Fibroblast of skin of right biceps (primary cell): ENCODE results near the gene GPX1.
"Not testable (repeated sequence)": the region's sequence is repeated elsewhere in the genome, so short reads cannot be mapped to it uniquely, and the experiment has no call there.

Experiments
- DNase-seq: peaks from one replicate; pipeline ENCODE4 v3.0.0-alpha.2; 2013

The GPX1 gene

GRCh38 chr3:49358217-49358883, at the start of gene GPX1:
TSS of gene GPX1 (minus strand) at chr3:49358353. CDS start at chr3:49358278, 75 bp downstream.
- peak; percentile 96 for DNase-seq

DNA sequence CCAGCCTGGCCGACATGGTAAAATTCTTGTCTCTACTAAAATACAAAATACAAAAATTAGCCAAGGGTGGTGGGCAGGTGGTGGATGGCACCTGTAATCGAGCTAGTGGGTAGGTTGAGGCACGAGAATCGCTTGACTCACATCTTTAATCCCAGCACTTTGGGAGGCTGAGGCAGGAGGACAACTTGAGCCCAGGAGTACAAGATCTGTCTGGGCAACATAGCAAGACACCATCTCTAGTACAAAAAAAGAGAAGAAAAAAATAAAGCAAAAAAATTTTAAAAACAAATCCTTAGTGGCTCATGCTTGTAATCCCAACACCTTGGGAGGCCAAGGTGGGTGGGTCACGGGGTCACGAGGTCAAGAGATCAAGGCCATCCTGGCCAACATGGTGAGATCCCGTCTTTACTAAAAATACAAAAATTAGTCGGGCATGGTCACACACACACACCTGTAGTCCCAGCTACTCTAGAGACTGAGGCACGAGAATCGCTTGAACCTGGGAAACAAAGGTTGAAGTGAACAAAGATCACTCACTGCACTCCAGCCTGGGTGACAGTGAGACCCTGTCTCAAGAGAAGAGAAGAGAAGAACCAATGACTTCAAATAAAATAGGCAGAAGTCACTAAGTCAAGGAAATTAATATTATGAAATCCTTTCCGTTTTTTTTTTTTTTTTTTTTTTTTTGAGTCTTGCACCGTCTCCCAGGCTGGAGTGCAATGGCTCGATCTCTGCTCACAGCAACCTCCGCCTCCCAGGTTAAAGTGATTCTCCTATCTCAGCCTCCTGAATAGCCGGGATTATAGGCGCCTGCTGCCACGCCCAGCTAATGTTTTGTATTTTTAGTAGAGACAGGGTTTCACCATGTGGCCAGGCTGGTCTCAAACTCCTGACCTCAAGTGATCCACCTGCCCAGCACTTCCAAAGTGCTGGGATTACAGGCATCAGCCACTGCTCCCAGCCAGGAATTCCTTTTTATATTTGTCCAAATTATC, 48.7 kb upstream of the GPX1 start:
- DNase-seq: no peak

DNA sequence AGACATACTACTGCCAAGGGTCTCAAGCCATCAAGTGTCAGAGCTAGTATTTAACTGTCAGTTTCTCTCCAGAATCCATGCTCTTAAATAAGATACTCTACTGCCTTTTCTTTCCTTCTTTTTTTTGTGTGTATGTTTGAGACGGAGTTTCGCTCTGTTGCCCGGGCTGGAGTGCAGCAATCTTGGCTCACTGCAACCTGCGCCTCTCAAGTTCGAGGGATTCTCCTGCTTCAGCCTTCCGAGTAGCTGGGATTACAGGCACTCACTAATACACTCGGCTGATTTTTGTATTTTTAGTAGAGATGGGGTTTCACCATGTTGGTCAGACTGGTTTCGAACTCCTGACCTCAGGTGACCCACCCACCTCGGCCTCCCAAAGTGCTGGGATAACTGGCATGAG, 47.4 kb upstream of the GPX1 start:
- DNase-seq: not testable (repeated sequence)

- DNase-seq: no peak
Observed at GRCh38 chr3:49403891-49404290, 45.7 kb upstream of the GPX1 start.

DNA sequence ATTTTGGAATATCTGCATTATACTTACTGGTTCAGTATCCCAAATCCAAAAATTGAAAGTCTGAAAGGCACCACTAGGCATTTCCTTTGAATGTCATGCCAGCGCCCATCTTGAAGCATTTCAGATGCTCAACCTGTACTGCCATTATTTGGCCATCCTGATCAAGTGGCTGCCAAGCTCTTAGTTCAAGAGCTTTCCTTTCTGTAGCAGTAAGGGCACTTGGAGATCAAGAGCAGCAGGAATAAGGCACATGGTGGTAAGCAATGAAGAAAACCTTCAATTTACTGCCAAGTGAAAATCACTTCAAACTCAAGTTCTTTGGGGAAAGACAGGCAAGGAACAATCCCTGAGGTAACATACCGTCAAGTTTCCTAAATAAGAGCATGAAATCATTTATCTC, 43.6 kb upstream of the GPX1 start:
- no peak for DNase-seq

- DNase-seq: no peak
Observed at GRCh38 chr3:49399461-49399860, 41.3 kb upstream of the GPX1 start.

DNA sequence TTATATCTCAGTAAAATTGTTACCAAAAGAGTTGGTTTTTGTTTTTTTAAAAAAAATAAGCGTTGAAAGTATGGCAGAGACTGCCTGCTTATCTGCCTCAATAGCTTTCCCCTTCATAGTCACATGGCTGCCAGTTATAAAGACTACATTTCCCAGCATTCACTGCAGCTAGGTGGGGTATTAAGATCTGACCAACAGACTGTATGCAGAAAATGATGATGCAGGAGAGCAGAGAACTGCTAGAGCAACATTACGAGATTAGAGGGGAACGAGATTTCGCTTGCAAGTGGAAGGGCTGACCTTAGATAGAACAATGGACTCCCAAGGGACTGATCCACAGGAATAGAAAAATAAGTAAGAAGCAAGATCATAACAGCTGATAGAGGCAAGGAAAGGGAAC, 39.3 kb upstream of the GPX1 start:
- DNase-seq: peak; percentile 34

- DNase-seq: not testable (repeated sequence)
Observed at GRCh38 chr3:49391310-49391709, 33.2 kb upstream of the GPX1 start.

DNA sequence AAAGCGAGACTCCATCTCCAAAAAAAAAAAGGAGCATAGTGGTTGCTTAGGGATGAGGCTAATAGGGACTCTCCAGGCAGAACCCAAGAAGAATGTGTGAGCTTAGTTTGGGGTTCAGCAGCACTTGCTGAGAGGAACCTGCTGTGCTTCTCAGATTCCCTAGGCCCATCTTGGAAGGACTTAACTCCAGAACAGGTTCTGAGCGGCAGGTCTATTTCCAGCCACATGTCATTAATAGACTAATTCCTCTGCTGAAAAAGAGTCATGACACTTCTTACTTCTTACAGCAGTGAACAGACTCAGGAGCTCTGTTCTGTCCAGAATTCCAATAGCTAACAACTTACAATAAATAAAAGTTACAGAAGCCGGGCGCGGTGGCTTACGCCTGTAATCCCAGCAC, 31.1 kb upstream of the GPX1 start:
- DNase-seq: no peak

DNA sequence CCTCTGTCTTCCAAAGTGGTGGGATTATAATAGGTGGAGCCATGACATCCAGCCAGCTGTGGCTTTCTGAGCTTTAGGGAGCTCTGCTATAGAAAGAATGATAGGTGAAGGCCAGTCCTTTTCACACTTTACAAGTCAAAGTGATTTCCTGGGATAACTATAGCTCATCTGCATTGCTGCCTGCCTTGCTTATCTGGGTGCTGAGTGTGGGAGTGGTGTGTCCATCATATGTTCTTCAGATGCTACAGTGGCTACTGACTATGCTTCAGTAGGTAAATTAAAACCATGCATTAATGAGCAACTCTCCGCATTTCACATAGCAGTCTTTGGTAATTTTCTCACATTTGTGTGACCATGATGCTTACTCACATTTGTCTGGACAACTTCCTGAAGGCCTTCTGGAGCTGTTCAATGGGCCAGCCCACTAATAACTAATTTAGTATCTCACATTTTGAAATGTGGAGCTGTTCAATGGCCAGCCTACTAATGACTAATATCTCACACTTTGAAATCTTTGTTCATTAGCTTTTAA, 30.2 kb upstream of the GPX1 start:
- no peak for DNase-seq

DNA sequence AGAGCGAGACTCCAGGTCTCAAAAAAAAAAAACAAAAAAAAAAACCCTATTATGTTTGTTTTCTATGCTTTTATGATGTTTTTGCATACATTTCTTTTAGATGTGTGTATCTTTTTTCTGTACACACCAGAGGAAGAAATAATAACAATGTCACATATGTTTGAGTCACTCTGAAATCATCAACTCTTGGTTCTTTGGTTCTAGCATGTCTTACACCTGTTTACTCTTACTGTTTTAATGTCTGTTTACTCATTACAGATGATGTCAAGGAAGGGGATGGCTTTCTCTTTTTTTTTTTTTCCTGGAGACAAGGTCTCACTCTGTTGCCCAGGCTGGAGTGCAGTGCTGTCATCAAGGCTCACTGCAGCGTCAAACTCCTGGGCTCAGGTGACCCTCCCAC, 29.6 kb upstream of the GPX1 start:
- no peak for DNase-seq

GRCh38 chr3:49386056-49386756, 28.1 kb upstream of the GPX1 start:
- no peak for DNase-seq

DNA sequence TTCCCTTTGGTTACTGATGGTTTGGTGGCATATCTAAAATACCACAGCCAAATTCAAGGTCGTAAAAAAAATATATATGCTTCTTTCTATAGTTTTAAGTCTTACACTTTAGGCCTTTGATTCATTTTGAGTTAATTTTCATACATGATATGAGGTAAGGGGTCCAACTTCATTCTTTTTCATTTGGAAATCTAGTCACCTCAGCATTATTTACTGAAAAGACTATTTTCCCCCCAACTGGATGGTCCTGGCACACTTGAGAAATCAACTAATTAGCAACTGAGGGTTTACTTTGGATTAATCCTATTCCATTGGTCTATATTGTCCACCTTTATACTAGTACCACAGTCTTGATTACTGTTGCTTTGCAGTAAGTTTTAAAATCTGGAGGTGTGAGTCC, 27.5 kb upstream of the GPX1 start:
- DNase-seq: no peak

GRCh38 chr3:49383387-49383786, 25.2 kb upstream of the GPX1 start:
- no peak for DNase-seq

DNA sequence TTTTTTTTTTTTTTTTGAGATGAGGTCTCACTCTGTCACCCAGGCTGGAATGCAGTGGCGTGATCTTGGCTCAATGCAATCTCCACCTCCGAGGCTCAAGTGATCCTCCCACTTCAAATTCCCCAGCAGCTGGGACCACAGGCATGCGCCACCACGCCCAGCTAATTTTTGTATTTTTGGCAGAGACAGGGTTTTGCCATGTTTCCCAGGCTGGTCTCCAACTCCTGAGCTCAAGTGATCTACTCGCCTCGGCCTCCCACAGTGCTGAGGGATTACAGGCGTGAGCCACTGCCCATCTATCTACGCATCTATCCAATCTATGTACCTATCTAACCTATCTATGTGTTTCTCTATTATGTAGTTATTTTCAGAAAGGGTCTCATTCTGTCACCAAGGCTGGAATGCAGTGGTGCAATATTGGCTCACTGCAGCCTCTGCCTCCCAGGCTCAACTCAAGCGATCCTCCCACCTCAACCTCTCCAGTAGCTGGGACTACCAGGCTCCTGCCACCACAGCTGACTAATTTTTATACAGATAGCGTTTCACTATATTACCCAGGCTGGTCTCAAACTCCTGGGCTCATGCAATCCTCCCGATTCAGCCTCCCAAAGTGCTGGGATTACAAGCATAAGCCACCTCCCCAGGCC, 20.2 kb upstream of the GPX1 start:
- DNase-seq: peak; percentile 86

DNA sequence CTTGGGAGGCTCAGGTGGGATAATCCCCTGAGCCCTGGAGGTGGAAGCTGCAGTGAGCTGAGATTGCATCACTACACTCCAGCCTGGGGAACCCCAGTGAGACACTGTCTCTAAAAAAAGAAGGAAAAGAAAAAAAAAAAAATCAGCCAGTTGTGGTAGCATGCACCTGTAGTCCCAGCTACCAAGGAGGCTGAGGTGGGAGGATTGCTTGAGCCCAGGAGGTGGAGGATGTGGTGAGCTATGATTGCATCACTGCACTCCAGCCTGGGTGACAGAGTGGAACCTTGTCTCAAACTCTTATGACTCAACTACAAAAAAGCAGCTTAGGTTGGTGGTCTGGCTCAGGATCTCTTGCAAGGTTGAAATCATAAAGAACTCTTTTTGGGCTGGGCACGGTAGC, 19.3 kb upstream of the GPX1 start:
- peak; percentile 63 for DNase-seq

DNA sequence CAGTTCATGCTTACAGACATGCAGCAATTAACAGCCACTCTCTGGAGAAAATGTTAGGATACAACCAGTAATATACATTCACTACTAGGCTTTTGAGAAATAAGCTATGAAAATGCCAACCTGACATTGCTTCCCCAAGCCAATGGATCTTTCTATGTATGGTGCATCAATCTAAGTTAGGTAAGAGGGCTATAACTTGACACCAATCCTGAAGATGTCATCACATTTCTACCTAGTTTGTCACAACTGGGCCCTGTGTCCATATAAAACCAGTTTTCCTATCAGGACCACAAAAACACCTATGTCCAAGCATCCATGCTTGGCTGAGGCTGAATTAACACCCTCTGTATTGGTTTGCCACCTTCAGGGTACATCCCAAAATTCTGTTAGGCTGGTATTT, 13.8 kb upstream of the GPX1 start:
- DNase-seq: no peak

DNA sequence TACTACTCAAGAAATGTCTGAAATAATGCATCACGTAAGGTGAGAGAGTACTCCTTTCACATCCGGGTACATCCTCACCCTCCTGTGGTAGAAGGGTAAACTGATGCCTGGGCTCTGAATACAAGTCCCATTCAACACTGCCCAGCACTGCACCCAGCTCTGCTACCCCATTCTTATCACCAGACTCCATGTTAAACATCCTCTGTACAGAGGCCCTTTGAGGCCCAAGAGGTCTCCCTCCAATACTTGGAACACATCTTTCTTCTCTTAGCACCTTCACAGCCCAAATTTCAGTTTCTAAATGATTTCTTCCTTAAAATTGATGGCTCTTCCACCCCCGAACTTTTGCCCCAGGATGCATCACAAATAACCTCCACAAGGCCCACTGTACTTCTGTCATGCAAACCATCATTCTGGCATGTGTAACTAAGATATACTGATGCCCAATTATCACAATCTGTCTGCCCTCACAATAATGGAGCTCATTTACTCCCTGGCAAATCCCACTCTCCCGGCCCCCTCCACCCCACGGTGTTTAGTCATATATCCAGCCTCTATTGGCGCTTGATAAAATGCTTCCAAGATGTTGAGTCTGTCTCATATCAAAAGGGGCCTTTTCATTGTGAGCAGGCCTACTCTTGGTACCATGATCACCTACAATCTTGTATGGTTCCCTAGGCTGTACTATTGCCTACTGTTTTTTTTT, 12.6 kb upstream of the GPX1 start:
- no peak for DNase-seq

DNA sequence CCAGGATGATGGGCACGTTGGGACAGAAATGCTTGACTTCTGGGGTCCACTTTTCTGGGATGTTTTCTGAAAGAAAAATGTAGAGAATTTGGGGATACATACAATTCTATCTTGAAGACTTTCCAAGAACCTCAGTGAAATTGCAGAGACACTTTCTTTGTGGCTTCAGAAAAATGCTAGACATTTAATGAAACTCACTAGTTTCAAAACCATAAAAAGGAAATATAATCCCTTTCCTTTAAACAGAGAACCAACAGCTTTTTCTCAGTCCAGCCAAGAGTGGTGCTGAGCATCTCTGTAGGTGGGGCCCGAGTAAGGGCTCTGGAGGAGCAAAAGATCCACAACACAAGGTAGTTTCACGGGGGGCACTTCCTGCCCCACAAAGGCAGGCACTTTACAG, 4.4 kb upstream of the GPX1 start:
- peak; percentile 45 for DNase-seq

DNA sequence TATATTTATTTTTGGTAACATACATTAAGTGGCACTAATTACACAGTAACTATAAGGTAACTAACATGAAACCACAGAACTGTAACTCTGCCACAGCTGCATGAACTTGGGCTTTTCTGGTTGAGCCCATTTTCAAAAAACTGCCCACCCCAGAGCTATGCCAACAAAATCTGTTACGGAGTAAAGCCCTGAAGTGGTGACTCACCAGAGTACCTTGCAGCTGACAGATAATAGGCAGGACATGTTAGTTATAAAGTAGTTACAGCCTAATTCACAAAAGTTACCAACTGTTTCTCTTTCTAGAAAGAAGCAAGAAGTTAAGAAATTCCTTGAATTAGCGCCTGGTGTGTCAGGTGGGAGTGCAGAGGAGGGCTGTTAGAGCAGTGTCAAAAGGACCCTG, 1.5 kb upstream of the GPX1 start:
- peak; percentile 40 for DNase-seq

DNA sequence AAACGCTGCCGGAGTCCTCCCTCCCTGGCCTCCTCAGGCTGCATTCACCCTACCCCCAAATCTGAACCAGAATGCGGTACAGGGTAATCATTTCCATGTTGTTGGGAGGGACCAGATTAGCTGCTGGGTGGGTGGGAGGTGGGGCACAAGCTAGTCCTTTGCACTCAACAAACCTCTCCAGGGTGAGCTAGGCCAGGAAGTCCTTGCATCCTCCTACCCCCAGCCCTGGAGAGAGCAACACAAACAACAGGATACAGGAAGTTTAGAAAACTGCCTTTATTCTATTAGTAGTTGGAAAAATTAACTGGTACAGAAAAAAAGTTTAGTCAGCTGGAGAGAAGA, 702 bp upstream of the GPX1 start:
- no peak for DNase-seq
